Measurements from ENCODE around the gene PACRG. TPM values are rescaled to one million over a fixed set of nuclear protein-coding genes. Genes with fewer than 3 reads are reported as not detected.
"Not testable (repeated sequence)": the region's sequence is repeated elsewhere in the genome, so short reads cannot be mapped to it uniquely, and the experiment has no call there.

Gene PACRG
- total and polyA plus RNA-seq, 2 experiments from 2014 or later: 0.83 to 3.7 TPM

DNA sequence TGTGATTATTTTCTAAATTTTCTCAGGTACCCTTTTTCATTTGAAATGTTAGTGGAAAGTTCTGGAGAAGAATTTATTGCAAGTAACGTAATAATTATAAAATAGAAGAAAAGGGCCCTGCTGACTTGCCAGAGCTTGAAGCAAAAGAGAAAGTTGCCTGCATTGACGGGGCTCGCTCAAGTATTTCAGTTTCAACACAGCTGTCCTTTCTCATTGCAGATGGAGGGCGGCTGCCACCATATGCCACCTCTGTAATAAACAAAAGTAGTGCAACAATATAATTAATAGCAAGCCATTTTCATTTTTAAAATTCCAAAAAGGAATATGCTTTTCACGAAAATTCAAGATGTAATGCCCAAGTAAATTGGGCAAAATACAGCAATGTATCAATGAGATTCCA, 246.2 kb downstream of the PACRG start:
- H3K36me3 ChIP-seq: no peaks in the 10 kb centered on the region
- TF ChIP-seq, protein P1, sequence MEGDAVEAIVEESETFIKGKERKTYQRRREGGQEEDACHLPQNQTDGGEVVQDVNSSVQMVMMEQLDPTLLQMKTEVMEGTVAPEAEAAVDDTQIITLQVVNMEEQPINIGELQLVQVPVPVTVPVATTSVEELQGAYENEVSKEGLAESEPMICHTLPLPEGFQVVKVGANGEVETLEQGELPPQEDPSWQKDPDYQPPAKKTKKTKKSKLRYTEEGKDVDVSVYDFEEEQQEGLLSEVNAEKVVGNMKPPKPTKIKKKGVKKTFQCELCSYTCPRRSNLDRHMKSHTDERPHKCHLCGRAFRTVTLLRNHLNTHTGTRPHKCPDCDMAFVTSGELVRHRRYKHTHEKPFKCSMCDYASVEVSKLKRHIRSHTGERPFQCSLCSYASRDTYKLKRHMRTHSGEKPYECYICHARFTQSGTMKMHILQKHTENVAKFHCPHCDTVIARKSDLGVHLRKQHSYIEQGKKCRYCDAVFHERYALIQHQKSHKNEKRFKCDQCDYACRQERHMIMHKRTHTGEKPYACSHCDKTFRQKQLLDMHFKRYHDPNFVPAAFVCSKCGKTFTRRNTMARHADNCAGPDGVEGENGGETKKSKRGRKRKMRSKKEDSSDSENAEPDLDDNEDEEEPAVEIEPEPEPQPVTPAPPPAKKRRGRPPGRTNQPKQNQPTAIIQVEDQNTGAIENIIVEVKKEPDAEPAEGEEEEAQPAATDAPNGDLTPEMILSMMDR (IDR thresholded peaks at IDR 0.05; ENCODE audit: low read depth, low read length): no peak
- H3K4me3 ChIP-seq: no peak overlapping the region
- no peak for DNase-seq (ENCODE audit: low read depth in 1 of 2, low spot score in 1 of 2)
- no peak overlapping the region for H3K27ac ChIP-seq
- H3K4me1 ChIP-seq (ENCODE audit: low read depth): no peaks in the 10 kb centered on the region
- H3K9me3 ChIP-seq (ENCODE audit: low read depth): no peaks in the 10 kb centered on the region
- H3K27me3 ChIP-seq: no peaks in the 10 kb centered on the region

DNA sequence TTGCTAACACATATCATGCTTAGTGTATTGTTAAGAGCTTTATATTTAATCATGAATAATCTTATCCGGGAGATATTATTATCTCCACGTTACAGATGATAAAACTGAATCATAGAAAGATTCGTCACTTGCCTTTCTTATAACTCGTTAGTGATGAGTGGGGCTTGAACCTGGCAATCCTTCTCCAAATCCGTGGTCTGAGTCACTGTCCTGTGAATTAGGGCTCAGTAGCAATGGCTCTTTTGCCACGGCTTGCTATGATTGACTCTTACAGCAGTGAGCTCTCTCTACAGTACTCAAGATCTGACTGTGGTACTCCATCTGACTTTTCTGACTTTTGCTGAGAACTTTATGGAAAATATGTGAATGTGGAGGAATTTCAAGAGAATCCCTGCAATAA, 246.9 kb downstream of the PACRG start:
- no peak overlapping the region for H3K4me3 ChIP-seq
- no peaks in the 10 kb centered on the region for H3K27me3 ChIP-seq
- no peak for DNase-seq (ENCODE audit: low read depth in 1 of 2, low spot score in 1 of 2)
- H3K36me3 ChIP-seq: no peaks in the 10 kb centered on the region
- TF ChIP-seq, protein P1 (IDR thresholded peaks at IDR 0.05; ENCODE audit: low read depth, low read length): no peak
- no peaks in the 10 kb centered on the region for H3K4me1 ChIP-seq (ENCODE audit: low read depth)
- no peaks in the 10 kb centered on the region for H3K9me3 ChIP-seq (ENCODE audit: low read depth)
- no peak overlapping the region for H3K27ac ChIP-seq

DNA sequence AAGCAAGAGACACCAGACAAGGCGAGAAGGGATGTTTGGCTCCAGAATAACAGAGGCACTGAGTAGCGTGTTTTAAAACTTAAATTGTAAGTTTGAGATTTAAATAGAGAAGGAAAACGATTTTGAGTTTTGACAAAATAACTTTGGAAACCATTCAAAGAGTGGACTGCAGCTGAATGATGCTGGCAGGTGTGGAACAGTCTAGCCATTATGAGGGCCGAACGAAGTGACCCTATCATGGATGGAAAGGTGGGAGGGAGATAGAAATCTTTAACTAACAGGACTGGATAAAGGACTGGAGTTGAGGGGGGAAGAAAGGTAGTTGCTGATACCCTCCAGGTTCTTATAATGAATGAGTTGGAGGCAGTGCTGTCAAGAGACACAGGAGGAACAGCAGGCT, 248.4 kb downstream of the PACRG start:
- Histone ChIP-seq H3K4me1 (ENCODE audit: low read depth) (no peaks in the 10 kb centered on the region), H3K9me3 (ENCODE audit: low read depth) (no peaks in the 10 kb centered on the region), H3K4me3 (no peak overlapping the region), H3K36me3 (no peaks in the 10 kb centered on the region), H3K27me3 (no peaks in the 10 kb centered on the region), H3K27ac (no peak overlapping the region)
- TF ChIP-seq, protein P1 (IDR thresholded peaks at IDR 0.05; ENCODE audit: low read depth, low read length): no peak
- no peak for DNase-seq (ENCODE audit: low read depth in 1 of 2, low spot score in 1 of 2)

DNA sequence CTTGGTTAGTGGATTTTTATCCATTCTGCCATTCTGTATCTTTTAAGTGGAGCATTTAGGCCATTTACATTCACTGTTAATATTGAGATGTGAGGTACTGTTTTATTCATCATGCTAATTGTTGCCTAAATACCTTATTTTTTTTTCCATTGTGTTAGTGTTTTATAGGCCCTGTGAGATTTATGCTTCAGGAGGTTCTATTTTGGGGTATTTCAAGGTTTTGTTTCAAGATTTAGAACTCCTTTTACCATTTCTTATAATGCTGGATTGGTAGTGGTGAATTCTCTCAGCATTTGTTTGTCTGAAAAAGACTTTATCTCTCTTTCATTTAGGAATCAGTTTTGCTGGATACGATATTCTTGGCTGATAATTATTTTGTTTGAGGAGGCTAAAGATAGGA, 255.5 kb downstream of the PACRG start:
- H3K4me1 ChIP-seq (ENCODE audit: low read depth); H3K27me3 ChIP-seq; DNase-seq (ENCODE audit: low read depth in 1 of 2, low spot score in 1 of 2); H3K4me3 ChIP-seq; H3K27ac ChIP-seq; H3K36me3 ChIP-seq; H3K9me3 ChIP-seq (ENCODE audit: low read depth): not testable (repeated sequence)

DNA sequence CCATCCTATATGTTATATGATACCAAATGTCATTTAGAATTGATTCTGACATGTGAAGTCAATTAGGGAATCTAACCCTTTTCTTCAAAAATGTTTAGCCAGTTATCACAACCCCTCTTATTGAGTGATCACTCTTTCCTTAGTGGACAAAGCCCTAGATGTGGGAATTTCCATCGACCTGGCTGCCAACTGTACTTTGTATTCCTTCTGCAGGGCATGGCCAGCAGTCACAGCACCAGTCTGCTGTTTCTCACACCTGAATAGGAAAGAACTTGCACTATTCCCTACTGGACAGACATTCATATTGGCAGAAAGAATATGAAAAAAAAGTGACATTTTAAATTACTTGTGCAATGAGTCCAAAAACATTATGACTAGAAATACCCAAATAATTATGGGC, 271.0 kb downstream of the PACRG start:
- no peaks in the 10 kb centered on the region for H3K36me3 ChIP-seq
- peaks cover 15% of the 10 kb centered on the region for H3K4me1 ChIP-seq (ENCODE audit: low read depth)
- TF ChIP-seq, protein P1 (IDR thresholded peaks at IDR 0.05; ENCODE audit: low read depth, low read length): no peak
- DNase-seq (ENCODE audit: low read depth in 1 of 2, low spot score in 1 of 2): no peak
- no peak overlapping the region for H3K27ac ChIP-seq
- H3K9me3 ChIP-seq (ENCODE audit: low read depth): no peaks in the 10 kb centered on the region
- H3K27me3 ChIP-seq: no peaks in the 10 kb centered on the region
- H3K4me3 ChIP-seq: no peak overlapping the region

DNA sequence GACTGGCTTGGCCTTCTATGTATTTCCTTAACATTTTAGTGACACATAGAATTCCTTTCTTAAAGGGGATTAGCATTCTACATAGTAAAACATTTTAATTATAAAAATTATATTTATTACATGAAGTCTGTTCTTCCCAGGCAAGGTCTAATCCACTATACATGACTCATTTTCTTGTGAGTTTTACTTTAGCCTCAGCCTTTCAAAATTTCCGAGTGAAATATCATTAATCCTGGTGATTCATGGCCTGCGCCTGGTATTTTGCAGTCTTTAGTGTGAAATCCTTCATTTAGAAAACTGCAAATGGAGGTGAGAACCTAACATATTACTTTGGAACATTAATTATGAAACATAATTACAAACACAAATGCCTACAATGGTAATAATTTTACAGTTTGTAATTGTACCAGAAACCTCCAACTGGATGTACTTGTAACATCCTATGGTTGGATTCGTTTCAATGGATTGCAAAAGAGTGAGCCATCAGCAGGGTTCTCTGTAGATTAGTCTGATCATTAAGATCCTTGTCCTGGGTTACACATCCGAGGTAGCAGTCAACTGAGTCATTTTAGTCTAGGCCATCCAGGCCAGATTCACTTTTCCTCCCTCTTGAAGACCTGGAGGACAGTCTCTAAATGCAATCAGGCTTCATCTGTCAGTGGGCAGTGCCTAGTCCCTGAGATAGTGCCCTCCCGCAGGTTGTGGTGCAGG, 272.0 kb downstream of the PACRG start:
- H3K9me3 ChIP-seq (ENCODE audit: low read depth): no peaks in the 10 kb centered on the region
- H3K4me1 ChIP-seq (ENCODE audit: low read depth): peaks cover 15% of the 10 kb centered on the region
- TF ChIP-seq, protein P1 (IDR thresholded peaks at IDR 0.05; ENCODE audit: low read depth, low read length): no peak
- no peaks in the 10 kb centered on the region for H3K27me3 ChIP-seq
- no peak overlapping the region for H3K27ac ChIP-seq
- no peaks in the 10 kb centered on the region for H3K36me3 ChIP-seq
- H3K4me3 ChIP-seq: no peak overlapping the region
- peak in 1 of 2 donors; percentile 61 for DNase-seq (ENCODE audit: low read depth in 1 of 2, low spot score in 1 of 2)

Measured in cardiac muscle cell (in vitro differentiated cells and primary cell).